ENCODE results near the gene BACE1-AS.
A peak's percentile ranks its signal among the peaks of the same experiment; 100 is the strongest.

BACE1-AS gene

GRCh38 chr11:117327567-117328374, 36.6 kb downstream of the BACE1-AS start, which contains the start of gene CEP164:
Gene CEP164 (plus strand): TSS chr11:117327854. CDS start chr11:117338587, 10,733 bp downstream.
- H3K9me3 ChIP-seq (ENCODE audit: control insufficient read depth, insufficient read depth, low read length), result no peaks in the 10 kb centered on the region
- H3F3A ChIP-seq (ENCODE audit: control insufficient read depth, insufficient read depth), result peaks cover 6% of the 10 kb centered on the region; the same call in 1 of the 2 replicates
- peaks cover 13% of the 10 kb centered on the region for H3K79me2 ChIP-seq (ENCODE audit: control insufficient read depth, low read length)
- peak within 1 kb of the TSS; percentile 91 for H3K4me3 ChIP-seq (ENCODE audit: low read length)
- peak within 1 kb of the TSS; percentile 78 for H3K4me2 ChIP-seq (ENCODE audit: low read length)
- peaks cover 17% of the 10 kb centered on the region for H3K4me1 ChIP-seq (ENCODE audit: control insufficient read depth, low read length)
- peak within 1 kb of the TSS; percentile 72 for H3K27ac ChIP-seq (ENCODE audit: low read depth, low read length)
- H4K20me1 ChIP-seq (ENCODE audit: control insufficient read depth, insufficient read depth, low read depth, low read length), result no peaks in the 10 kb centered on the region
- H3K27me3 ChIP-seq (ENCODE audit: control insufficient read depth, low read length), result no peaks in the 10 kb centered on the region
- TF ChIP-seq CTCF (IDR thresholded peaks at IDR 0.05; ENCODE audit: low read depth, low read length, poor library complexity, severe bottlenecking) (no peak), EZH2phosphoT487 (IDR thresholded peaks at IDR 0.05; ENCODE audit: borderline replicate concordance, low read length) (no peak)
- no peaks in the 10 kb centered on the region for H3K9me2 ChIP-seq (replicated peaks; ENCODE audit: control insufficient read depth, low read length)
- H3K36me3 ChIP-seq (ENCODE audit: control insufficient read depth, low read length), result no peaks in the 10 kb centered on the region

GRCh38 chr11:117328375-117329010, 37.3 kb downstream of the BACE1-AS start:
- TF ChIP-seq CTCF (IDR thresholded peaks at IDR 0.05; ENCODE audit: low read depth, low read length, poor library complexity, severe bottlenecking), result no peak
- TF ChIP-seq EZH2phosphoT487 (IDR thresholded peaks at IDR 0.05; ENCODE audit: borderline replicate concordance, low read length), result no peak
- H3K9me2 ChIP-seq (replicated peaks; ENCODE audit: control insufficient read depth, low read length), result no peaks in the 10 kb centered on the region
- H3K4me3 ChIP-seq (ENCODE audit: low read length), result peak overlapping the region; percentile 91
- peaks cover 6% of the 10 kb centered on the region; the same call in 1 of the 2 replicates for H3F3A ChIP-seq (ENCODE audit: control insufficient read depth, insufficient read depth)
- no peaks in the 10 kb centered on the region for H3K36me3 ChIP-seq (ENCODE audit: control insufficient read depth, low read length)
- H3K79me2 ChIP-seq (ENCODE audit: control insufficient read depth, low read length), result peaks cover 13% of the 10 kb centered on the region
- no peaks in the 10 kb centered on the region for H4K20me1 ChIP-seq (ENCODE audit: control insufficient read depth, insufficient read depth, low read depth, low read length)
- peaks cover 17% of the 10 kb centered on the region for H3K4me1 ChIP-seq (ENCODE audit: control insufficient read depth, low read length)
- H3K27ac ChIP-seq (ENCODE audit: low read depth, low read length), result peak overlapping the region; percentile 72
- no peaks in the 10 kb centered on the region for H3K27me3 ChIP-seq (ENCODE audit: control insufficient read depth, low read length)
- no peaks in the 10 kb centered on the region for H3K9me3 ChIP-seq (ENCODE audit: control insufficient read depth, insufficient read depth, low read length)
- H3K4me2 ChIP-seq (ENCODE audit: low read length), result peak overlapping the region; percentile 78

GRCh38 chr11:117332843-117333242, 41.7 kb downstream of the BACE1-AS start:
- no peaks in the 10 kb centered on the region for H3K27me3 ChIP-seq (ENCODE audit: control insufficient read depth, low read length)
- H4K20me1 ChIP-seq (ENCODE audit: control insufficient read depth, insufficient read depth, low read depth, low read length), result no peaks in the 10 kb centered on the region
- 0 out of 2 replicates have a peak, but pooled peaks cover 3% of the 10 kb centered on the region for H3K36me3 ChIP-seq (ENCODE audit: control insufficient read depth, low read length)
- H3K79me2 ChIP-seq (ENCODE audit: control insufficient read depth, low read length), result peaks cover 13% of the 10 kb centered on the region
- no peaks in the 10 kb centered on the region for H3F3A ChIP-seq (ENCODE audit: control insufficient read depth, insufficient read depth)
- TF ChIP-seq EZH2phosphoT487 (IDR thresholded peaks at IDR 0.05; ENCODE audit: borderline replicate concordance, low read length), result no peak
- no peak for TF ChIP-seq CTCF (IDR thresholded peaks at IDR 0.05; ENCODE audit: low read depth, low read length, poor library complexity, severe bottlenecking)
- no peaks in the 10 kb centered on the region for H3K9me2 ChIP-seq (replicated peaks; ENCODE audit: control insufficient read depth, low read length)
- no peak overlapping the region for H3K4me2 ChIP-seq (ENCODE audit: low read length)
- H3K4me1 ChIP-seq (ENCODE audit: control insufficient read depth, low read length), result peaks cover 17% of the 10 kb centered on the region
- H3K27ac ChIP-seq (ENCODE audit: low read depth, low read length), result no peak overlapping the region
- H3K9me3 ChIP-seq (ENCODE audit: control insufficient read depth, insufficient read depth, low read length), result no peaks in the 10 kb centered on the region
- no peak overlapping the region for H3K4me3 ChIP-seq (ENCODE audit: low read length)

Measured in DOHH2 (cell line).